Measurements from ENCODE around the gene FAM120B. TPM values are rescaled to one million over a fixed set of nuclear protein-coding genes. Genes with fewer than 3 reads are reported as not detected.

Gene FAM120B
- total RNA-seq, 1 experiment from 2014 or later = 15.2 TPM

DNA sequence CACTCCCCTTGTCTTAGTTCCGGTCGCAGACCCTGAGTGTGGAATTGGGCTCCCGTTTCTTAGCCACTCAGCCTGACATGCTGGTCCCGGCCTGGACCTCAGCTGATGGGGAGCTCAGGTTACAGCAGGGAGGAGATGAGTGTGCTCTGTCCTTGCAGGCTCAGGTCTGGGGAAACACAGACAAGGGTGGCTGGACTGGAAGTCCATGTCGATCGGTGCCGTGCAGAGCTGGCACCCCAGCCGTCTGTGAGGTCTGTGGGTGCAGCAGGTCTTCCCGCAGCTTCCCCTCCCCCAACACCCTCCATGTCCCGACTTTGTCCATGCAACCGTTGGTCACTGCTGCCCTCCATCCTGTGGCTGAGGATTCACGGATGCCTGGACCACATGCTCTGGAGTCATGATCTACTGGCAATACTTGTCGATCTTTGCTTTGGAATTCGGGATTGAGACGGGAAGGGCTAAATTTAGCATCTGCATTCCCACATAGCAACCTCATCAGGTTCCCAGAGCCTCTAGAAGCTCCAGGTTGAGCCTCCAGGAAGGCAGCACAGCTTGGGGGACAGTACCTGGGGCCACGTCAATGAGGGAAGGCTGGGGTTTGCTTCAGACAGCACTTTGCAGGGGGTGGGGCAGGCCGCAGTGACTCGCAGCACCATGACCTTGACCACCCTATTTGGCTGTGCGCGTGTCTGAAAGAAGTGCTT is 127.7 kb downstream of the FAM120B start:
- Mint-ChIP-seq H3K36me3 (peaks cover 3% of the 10 kb centered on the region; the same call in 1 of the 2 replicates), H3K27ac (no peak overlapping the region), H3K4me3 (no peak overlapping the region), H3K27me3 (ENCODE audit: low read depth) (no peaks in the 10 kb centered on the region; the same call in 1 of the 2 replicates), H3K4me1 (peaks cover 21% of the 10 kb centered on the region), H3K9me3 (peaks cover 5% of the 10 kb centered on the region; the same call in 1 of the 2 replicates)
- CTCF ChIA-PET = interaction anchor here (0.6 to 1.4 kb wide), 2 partner anchors 10 to 602 kb away, joined by 3 to 6 read pairs; no protein-coding TSS in a partner anchor
- ATAC-seq (peak; percentile 62), DNase-seq (ENCODE audit: low spot score) (no peak)
- POLR2A ChIA-PET = no interaction called here
- TF ChIP-seq ZSCAN18 (CRISPR knock-in tag; IDR thresholded peaks at IDR 0.05) = no peak
- TF ChIP-seq, protein P1, sequence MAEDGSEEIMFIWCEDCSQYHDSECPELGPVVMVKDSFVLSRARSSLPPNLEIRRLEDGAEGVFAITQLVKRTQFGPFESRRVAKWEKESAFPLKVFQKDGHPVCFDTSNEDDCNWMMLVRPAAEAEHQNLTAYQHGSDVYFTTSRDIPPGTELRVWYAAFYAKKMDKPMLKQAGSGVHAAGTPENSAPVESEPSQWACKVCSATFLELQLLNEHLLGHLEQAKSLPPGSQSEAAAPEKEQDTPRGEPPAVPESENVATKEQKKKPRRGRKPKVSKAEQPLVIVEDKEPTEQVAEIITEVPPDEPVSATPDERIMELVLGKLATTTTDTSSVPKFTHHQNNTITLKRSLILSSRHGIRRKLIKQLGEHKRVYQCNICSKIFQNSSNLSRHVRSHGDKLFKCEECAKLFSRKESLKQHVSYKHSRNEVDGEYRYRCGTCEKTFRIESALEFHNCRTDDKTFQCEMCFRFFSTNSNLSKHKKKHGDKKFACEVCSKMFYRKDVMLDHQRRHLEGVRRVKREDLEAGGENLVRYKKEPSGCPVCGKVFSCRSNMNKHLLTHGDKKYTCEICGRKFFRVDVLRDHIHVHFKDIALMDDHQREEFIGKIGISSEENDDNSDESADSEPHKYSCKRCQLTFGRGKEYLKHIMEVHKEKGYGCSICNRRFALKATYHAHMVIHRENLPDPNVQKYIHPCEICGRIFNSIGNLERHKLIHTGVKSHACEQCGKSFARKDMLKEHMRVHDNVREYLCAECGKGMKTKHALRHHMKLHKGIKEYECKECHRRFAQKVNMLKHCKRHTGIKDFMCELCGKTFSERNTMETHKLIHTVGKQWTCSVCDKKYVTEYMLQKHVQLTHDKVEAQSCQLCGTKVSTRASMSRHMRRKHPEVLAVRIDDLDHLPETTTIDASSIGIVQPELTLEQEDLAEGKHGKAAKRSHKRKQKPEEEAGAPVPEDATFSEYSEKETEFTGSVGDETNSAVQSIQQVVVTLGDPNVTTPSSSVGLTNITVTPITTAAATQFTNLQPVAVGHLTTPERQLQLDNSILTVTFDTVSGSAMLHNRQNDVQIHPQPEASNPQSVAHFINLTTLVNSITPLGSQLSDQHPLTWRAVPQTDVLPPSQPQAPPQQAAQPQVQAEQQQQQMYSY (CRISPR knock-in tag; IDR thresholded peaks at IDR 0.05) = no peak
- no peak for TF ChIP-seq HMGXB4 (CRISPR knock-in tag; IDR thresholded peaks at IDR 0.05)
- TF ChIP-seq NR3C1 (CRISPR knock-in tag; conservative IDR thresholded peaks at IDR 0.05; ENCODE audit: low read depth) = no peak
- TF ChIP-seq ZNF138 (CRISPR knock-in tag; conservative IDR thresholded peaks at IDR 0.05) = no peak

- no peaks in the 10 kb centered on the region; the same call in 1 of the 2 replicates for H3K27me3 Mint-ChIP-seq (ENCODE audit: low read depth)
- DNase-seq (ENCODE audit: low spot score) = no peak
- ChIA-PET CTCF (interaction anchor here (1.4 kb wide), 1 partner anchor 10 kb away, joined by 6 read pairs; no protein-coding TSS in a partner anchor), POLR2A (no interaction called here)
- H3K36me3 Mint-ChIP-seq = peaks cover 3% of the 10 kb centered on the region; the same call in 1 of the 2 replicates
- H3K4me3 Mint-ChIP-seq = no peak overlapping the region
- H3K4me1 Mint-ChIP-seq = peaks cover 18% of the 10 kb centered on the region
- peaks cover 5% of the 10 kb centered on the region; the same call in 1 of the 2 replicates for H3K9me3 Mint-ChIP-seq
- no peak for ATAC-seq
- no peak overlapping the region for H3K27ac Mint-ChIP-seq
- TF ChIP-seq ZNF121 (CRISPR knock-in tag; IDR thresholded peaks at IDR 0.05) (no peak), NFATC4 (CRISPR knock-in tag; IDR thresholded peaks at IDR 0.05) (no peak), ZNF317 (CRISPR knock-in tag; IDR thresholded peaks at IDR 0.05; ENCODE audit: borderline replicate concordance, low read depth) (no peak), CREB1 (CRISPR knock-in tag; IDR thresholded peaks at IDR 0.05) (no peak), ELF4 (CRISPR knock-in tag; IDR thresholded peaks at IDR 0.05; ENCODE audit: low read depth) (no peak), TEAD4 (CRISPR knock-in tag; IDR thresholded peaks at IDR 0.05) (no peak), SMAD4 (CRISPR knock-in tag; IDR thresholded peaks at IDR 0.05) (no peak), NFYB (CRISPR knock-in tag; conservative IDR thresholded peaks at IDR 0.05; ENCODE audit: low read depth) (no peak), ESRRA (CRISPR knock-in tag; IDR thresholded peaks at IDR 0.05; ENCODE audit: borderline replicate concordance) (no peak), ERG (CRISPR knock-in tag; IDR thresholded peaks at IDR 0.05) (no peak), EMX1 (CRISPR knock-in tag; IDR thresholded peaks at IDR 0.05) (no peak), OVOL2 (CRISPR knock-in tag; IDR thresholded peaks at IDR 0.05; ENCODE audit: borderline replicate concordance) (no peak), GTF2I (CRISPR knock-in tag; conservative IDR thresholded peaks at IDR 0.05) (no peak)
- TF ChIP-seq, protein P2, sequence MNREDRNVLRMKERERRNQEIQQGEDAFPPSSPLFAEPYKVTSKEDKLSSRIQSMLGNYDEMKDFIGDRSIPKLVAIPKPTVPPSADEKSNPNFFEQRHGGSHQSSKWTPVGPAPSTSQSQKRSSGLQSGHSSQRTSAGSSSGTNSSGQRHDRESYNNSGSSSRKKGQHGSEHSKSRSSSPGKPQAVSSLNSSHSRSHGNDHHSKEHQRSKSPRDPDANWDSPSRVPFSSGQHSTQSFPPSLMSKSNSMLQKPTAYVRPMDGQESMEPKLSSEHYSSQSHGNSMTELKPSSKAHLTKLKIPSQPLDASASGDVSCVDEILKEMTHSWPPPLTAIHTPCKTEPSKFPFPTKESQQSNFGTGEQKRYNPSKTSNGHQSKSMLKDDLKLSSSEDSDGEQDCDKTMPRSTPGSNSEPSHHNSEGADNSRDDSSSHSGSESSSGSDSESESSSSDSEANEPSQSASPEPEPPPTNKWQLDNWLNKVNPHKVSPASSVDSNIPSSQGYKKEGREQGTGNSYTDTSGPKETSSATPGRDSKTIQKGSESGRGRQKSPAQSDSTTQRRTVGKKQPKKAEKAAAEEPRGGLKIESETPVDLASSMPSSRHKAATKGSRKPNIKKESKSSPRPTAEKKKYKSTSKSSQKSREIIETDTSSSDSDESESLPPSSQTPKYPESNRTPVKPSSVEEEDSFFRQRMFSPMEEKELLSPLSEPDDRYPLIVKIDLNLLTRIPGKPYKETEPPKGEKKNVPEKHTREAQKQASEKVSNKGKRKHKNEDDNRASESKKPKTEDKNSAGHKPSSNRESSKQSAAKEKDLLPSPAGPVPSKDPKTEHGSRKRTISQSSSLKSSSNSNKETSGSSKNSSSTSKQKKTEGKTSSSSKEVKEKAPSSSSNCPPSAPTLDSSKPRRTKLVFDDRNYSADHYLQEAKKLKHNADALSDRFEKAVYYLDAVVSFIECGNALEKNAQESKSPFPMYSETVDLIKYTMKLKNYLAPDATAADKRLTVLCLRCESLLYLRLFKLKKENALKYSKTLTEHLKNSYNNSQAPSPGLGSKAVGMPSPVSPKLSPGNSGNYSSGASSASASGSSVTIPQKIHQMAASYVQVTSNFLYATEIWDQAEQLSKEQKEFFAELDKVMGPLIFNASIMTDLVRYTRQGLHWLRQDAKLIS (CRISPR knock-in tag; IDR thresholded peaks at IDR 0.05; ENCODE audit: borderline replicate concordance) = no peak
- TF ChIP-seq, protein P3, sequence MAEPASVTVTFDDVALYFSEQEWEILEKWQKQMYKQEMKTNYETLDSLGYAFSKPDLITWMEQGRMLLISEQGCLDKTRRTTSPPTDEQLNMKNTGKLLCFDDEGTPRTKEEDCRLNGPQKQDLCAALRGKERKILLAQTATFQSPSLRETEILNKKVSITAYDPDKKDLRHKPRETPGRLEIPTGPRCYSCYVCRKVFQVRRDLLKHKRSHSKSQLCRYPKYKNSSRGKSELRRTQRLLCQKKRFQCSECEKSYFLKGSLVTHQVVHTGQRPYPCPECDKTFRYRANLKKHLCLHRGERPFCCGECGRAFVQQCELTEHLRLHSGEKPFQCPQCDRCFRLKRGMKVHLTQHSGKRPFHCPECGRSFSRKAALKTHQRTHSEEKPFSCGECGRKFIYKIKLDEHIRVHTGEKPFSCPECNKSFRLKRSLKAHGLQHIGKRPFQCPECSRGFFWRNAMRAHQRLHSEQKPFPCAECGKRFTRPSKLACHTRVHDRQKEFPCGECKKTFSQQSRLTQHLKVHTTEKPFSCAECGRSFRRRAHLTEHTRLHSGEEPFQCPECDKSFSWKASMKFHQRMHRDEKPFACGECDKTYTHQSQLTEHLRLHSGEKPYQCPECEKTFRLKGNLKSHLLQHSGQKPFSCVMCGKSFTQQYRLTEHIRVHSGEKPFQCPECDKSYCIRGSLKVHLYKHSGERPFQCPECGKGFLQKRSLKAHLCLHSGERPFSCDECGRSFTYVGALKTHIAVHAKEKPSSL (CRISPR knock-in tag; conservative IDR thresholded peaks at IDR 0.05) = no peak
These were observed 128.2 kb downstream of the FAM120B start for GRCh38 chr6:170434821-170435155.

Data from WTC11 (cell line).